Limb (tissue), 2 donors: ENCODE results near the gene GNB1L.

Experiments
- DNase-seq, 2 donors: peaks; one replicate each; pipeline ENCODE4 v3.0.0-alpha.2; 2016; ENCODE audit errors: extremely low spot score in 2 of 2

The GNB1L gene

GRCh38 chr22:19763458-19764298, 91.0 kb downstream of the GNB1L start:
- no peak for DNase-seq

- no peak for DNase-seq
Measured at GRCh38 chr22:19762568-19763457, 91.9 kb downstream of the GNB1L start.

- no peak for DNase-seq
Measured at GRCh38 chr22:19761725-19762567, 92.7 kb downstream of the GNB1L start.

- no peak for DNase-seq
Measured at GRCh38 chr22:19760951-19761724, 93.5 kb downstream of the GNB1L start.

- no peak for DNase-seq
Measured at GRCh38 chr22:19760058-19760950, 94.4 kb downstream of the GNB1L start, which contains the start of gene TBX1. TBX1 (plus strand) TSS chr22:19760778; CDS start chr22:19760844, 66 bp downstream.

GRCh38 chr22:19759427-19760057, 95.1 kb downstream of the GNB1L start:
- DNase-seq: no peak

- DNase-seq: no peak
Measured at GRCh38 chr22:19758896-19759426, 95.7 kb downstream of the GNB1L start.

GRCh38 chr22:19757985-19758895, 96.4 kb downstream of the GNB1L start:
- DNase-seq: no peak

GRCh38 chr22:19757140-19757984, 97.3 kb downstream of the GNB1L start:
- no peak for DNase-seq

- no peak for DNase-seq
Measured at GRCh38 chr22:19756288-19757128, 98.2 kb downstream of the GNB1L start.

GRCh38 chr22:19755722-19756287, 98.9 kb downstream of the GNB1L start:
- no peak for DNase-seq

GRCh38 chr22:19755145-19755710, 99.4 kb downstream of the GNB1L start:
- DNase-seq: no peak

GRCh38 chr22:19754701-19755144, 100.0 kb downstream of the GNB1L start:
- DNase-seq: no peak

- no peak for DNase-seq
Measured at GRCh38 chr22:19753996-19754700, 100.5 kb downstream of the GNB1L start.
